Stimulated activated CD4-positive, alpha-beta T cell treated with anti-CD3 and anti-CD28 coated beads, TNF-alpha, amount 100 ng/mL, for 24 hours (primary cell): ENCODE results near the gene BCAR1.
"Not testable (repeated sequence)": the region's sequence is repeated elsewhere in the genome, so short reads cannot be mapped to it uniquely, and the experiment has no call there.

Experiments used
- DNase-seq, 3 experiments: peaks; one replicate each; pipeline ENCODE4 v3.0.0-alpha.2; 2020; ENCODE audit warnings: low read depth in 3 of 3

Gene BCAR1

GRCh38 chr16:75271441-75272096 lies 20.1 kb upstream of the BCAR1 start:
- no peak for DNase-seq

GRCh38 chr16:75269358-75269757 lies 17.9 kb upstream of the BCAR1 start:
- DNase-seq: not testable (repeated sequence)

- DNase-seq: no peak
These were observed 16.3 kb upstream of the BCAR1 start for GRCh38 chr16:75267631-75268264.

GRCh38 chr16:75266738-75267630 lies 15.6 kb upstream of the BCAR1 start:
- DNase-seq: no peak

- DNase-seq: peak in 1 of 3 experiments; percentile 14
These were observed 14.7 kb upstream of the BCAR1 start for GRCh38 chr16:75265911-75266701.

GRCh38 chr16:75264999-75265910 lies 13.8 kb upstream of the BCAR1 start:
- no peak for DNase-seq

GRCh38 chr16:75264457-75264998 lies 13.1 kb upstream of the BCAR1 start:
- no peak for DNase-seq

- no peak for DNase-seq
These were observed 12.6 kb upstream of the BCAR1 start for GRCh38 chr16:75263963-75264445.

- DNase-seq: no peak
These were observed 12.0 kb upstream of the BCAR1 start for GRCh38 chr16:75263291-75263962.

- DNase-seq: no peak
These were observed 11.3 kb upstream of the BCAR1 start for GRCh38 chr16:75262800-75263127.

- DNase-seq: no peak
These were observed 10.8 kb upstream of the BCAR1 start for GRCh38 chr16:75262104-75262799.

GRCh38 chr16:75261590-75262078 lies 10.2 kb upstream of the BCAR1 start:
- DNase-seq: no peak

- DNase-seq: no peak
These were observed 9.6 kb upstream of the BCAR1 start for GRCh38 chr16:75260851-75261589.

- no peak for DNase-seq
These were observed 7.3 kb upstream of the BCAR1 start for GRCh38 chr16:75258807-75259141.

- DNase-seq: no peak
These were observed 6.7 kb upstream of the BCAR1 start for GRCh38 chr16:75257886-75258806.

GRCh38 chr16:75256696-75257343 lies 5.4 kb upstream of the BCAR1 start:
- DNase-seq: no peak

GRCh38 chr16:75256059-75256571 lies 4.7 kb upstream of the BCAR1 start:
- DNase-seq: no peak
